HG03354 (cell line): Measurements from ENCODE around the gene MTCH2.
A peak's percentile ranks its signal among the peaks of the same experiment; 100 is the strongest.
"Not testable (repeated sequence)": the region's sequence is repeated elsewhere in the genome, so short reads cannot be mapped to it uniquely, and the experiment has no call there.

Experiments used
- ATAC-seq: cut with Tn5 transposase; IDR thresholded peaks from one replicate; pipeline ENCODE4 v1.9.1; 2021; ENCODE audit warnings: mild to moderate bottlenecking; ENCODE audit not compliant: unreplicated experiment, poor library complexity, severe bottlenecking

The MTCH2 gene

GRCh38 chr11:47641600-47642098, 710 bp downstream of the MTCH2 start:
- ATAC-seq: no peak

- ATAC-seq: not testable (repeated sequence)
Measured at GRCh38 chr11:47640506-47640905, 1.9 kb downstream of the MTCH2 start.

- ATAC-seq: not testable (repeated sequence)
Measured at GRCh38 chr11:47636331-47636730, 6.0 kb downstream of the MTCH2 start.

GRCh38 chr11:47631473-47631872, 10.9 kb downstream of the MTCH2 start:
- no peak for ATAC-seq

- ATAC-seq: no peak
Measured at GRCh38 chr11:47628026-47628425, 14.3 kb downstream of the MTCH2 start.

GRCh38 chr11:47626234-47626633, 16.1 kb downstream of the MTCH2 start:
- ATAC-seq: no peak

- ATAC-seq: no peak
Measured at GRCh38 chr11:47620836-47621378, 21.5 kb downstream of the MTCH2 start.

GRCh38 chr11:47617417-47617809, 24.9 kb downstream of the MTCH2 start:
- ATAC-seq: no peak

GRCh38 chr11:47616726-47617416, 25.5 kb downstream of the MTCH2 start:
- ATAC-seq: no peak

- ATAC-seq: no peak
Measured at GRCh38 chr11:47615249-47615648, 27.1 kb downstream of the MTCH2 start.

GRCh38 chr11:47611348-47611794, 31.0 kb downstream of the MTCH2 start:
- ATAC-seq: peak; percentile 75

GRCh38 chr11:47609675-47610074, 32.7 kb downstream of the MTCH2 start:
- ATAC-seq: no peak

- ATAC-seq: no peak
Measured at GRCh38 chr11:47607380-47607779, 35.0 kb downstream of the MTCH2 start.

GRCh38 chr11:47606731-47607130, 35.6 kb downstream of the MTCH2 start:
- no peak for ATAC-seq

- no peak for ATAC-seq
Measured at GRCh38 chr11:47605921-47606320, 36.4 kb downstream of the MTCH2 start.

GRCh38 chr11:47603295-47603694, 39.1 kb downstream of the MTCH2 start:
- ATAC-seq: no peak

- no peak for ATAC-seq
Measured at GRCh38 chr11:47599902-47600301, 42.5 kb downstream of the MTCH2 start.

- ATAC-seq: no peak
Measured at GRCh38 chr11:47595967-47596366, 46.4 kb downstream of the MTCH2 start.

GRCh38 chr11:47595029-47595428, 47.3 kb downstream of the MTCH2 start:
- ATAC-seq: no peak

- ATAC-seq: no peak
Measured at GRCh38 chr11:47593934-47594855, 48.2 kb downstream of the MTCH2 start, which contains the start of gene C1QTNF4. Gene C1QTNF4 (minus strand): TSS chr11:47594411. CDS start chr11:47590810, 3,601 bp downstream.
